ENCODE results near the gene SHOX. TPM values are rescaled to one million over a fixed set of nuclear protein-coding genes. Genes with fewer than 3 reads are reported as not detected.

SHOX gene
- polyA plus RNA-seq, 1 experiment = 22.8 TPM

GRCh38 chrX:701673-702072, 71.1 kb downstream of the SHOX start:
- H3K27me3 ChIP-seq (ENCODE audit: control insufficient read depth, insufficient read depth, low read length) = no peaks in the 10 kb centered on the region
- POLR2A ChIA-PET = no interaction called here
- no peaks in the 10 kb centered on the region for H3K36me3 ChIP-seq (ENCODE audit: control insufficient read depth, insufficient read depth, low read length)
- no peak overlapping the region for H3K4me3 ChIP-seq (ENCODE audit: low read depth, low read length)
- no peak for TF ChIP-seq CTCF (IDR thresholded peaks at IDR 0.05; ENCODE audit: insufficient read depth, low read depth, low read length)
- no peak for DNase-seq (ENCODE audit: low read depth)
- CTCF ChIA-PET = no interaction called here

GRCh38 chrX:703466-703865, 72.9 kb downstream of the SHOX start:
- Histone ChIP-seq H3K36me3 (ENCODE audit: control insufficient read depth, insufficient read depth, low read length) (no peaks in the 10 kb centered on the region), H3K4me3 (ENCODE audit: low read depth, low read length) (no peak overlapping the region), H3K27me3 (ENCODE audit: control insufficient read depth, insufficient read depth, low read length) (no peaks in the 10 kb centered on the region)
- DNase-seq (ENCODE audit: low read depth) = peak; percentile 22
- ChIA-PET CTCF (no interaction called here), POLR2A (no interaction called here)
- TF ChIP-seq CTCF (IDR thresholded peaks at IDR 0.05; ENCODE audit: insufficient read depth, low read depth, low read length) = no peak

DNA sequence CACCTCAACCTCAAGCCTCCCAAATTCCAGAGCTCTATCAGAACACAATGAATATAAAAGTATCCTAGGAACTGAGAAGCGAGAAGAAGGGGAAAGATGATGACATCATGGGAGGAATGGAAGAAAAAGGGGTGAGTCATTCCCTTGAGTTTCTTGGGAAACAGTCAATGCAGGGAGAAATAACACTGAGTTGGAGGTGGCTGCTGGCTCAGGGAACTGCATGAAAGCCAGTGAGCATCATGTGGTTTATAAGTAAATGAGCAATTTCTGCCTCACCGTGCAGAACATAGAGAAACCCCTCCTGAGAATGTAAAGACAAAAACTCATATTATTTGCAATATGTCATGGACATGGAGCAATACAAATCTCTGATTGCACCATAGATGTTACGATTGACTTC, 73.3 kb downstream of the SHOX start:
- Histone ChIP-seq H3K27me3 (ENCODE audit: control insufficient read depth, insufficient read depth, low read length) (no peaks in the 10 kb centered on the region), H3K36me3 (ENCODE audit: control insufficient read depth, insufficient read depth, low read length) (no peaks in the 10 kb centered on the region), H3K4me3 (ENCODE audit: low read depth, low read length) (no peak overlapping the region)
- CTCF ChIA-PET = no interaction called here
- DNase-seq (ENCODE audit: low read depth) = peak; percentile 74
- no peak for TF ChIP-seq CTCF (IDR thresholded peaks at IDR 0.05; ENCODE audit: insufficient read depth, low read depth, low read length)
- POLR2A ChIA-PET = no interaction called here

Other genes with a start within 250 kb of the SHOX start
- 8.6 and 14.9 TPM in 2 replicates for gene PPP2R3B, start 243.9 kb upstream of the SHOX start, polyA plus RNA-seq (2011; rRNA removed)